NB4 (cell line): ENCODE results near the gene PTPN9.

ENCODE experiments used
- CTCF ChIP-seq: IDR thresholded peaks from one replicate; pipeline ENCODE4 v1.5.1; 2012; ENCODE audit warnings: low read depth, low read length
- MAX ChIP-seq: IDR thresholded peaks from 2 replicates; pipeline ENCODE4 v1.6.1; 2011; ENCODE audit warnings: low read depth, low read length
- MYC ChIP-seq: IDR thresholded peaks from 2 replicates; pipeline ENCODE4 v1.6.1; 2011; ENCODE audit warnings: low read depth, low read length
- POLR2A ChIP-seq: IDR thresholded peaks from 2 replicates; pipeline ENCODE4 v1.6.1; 2011; ENCODE audit warnings: mild to moderate bottlenecking; ENCODE audit not compliant: insufficient read length; ENCODE audit errors: extremely low read depth

GRCh38 chr15:75425966-75426500 is 153.1 kb downstream of the PTPN9 start:
- TF ChIP-seq CTCF (no peak), MAX (no peak), POLR2A (no peak), MYC (no peak)
